Measurements from ENCODE around the gene ADARB1. TPM values are rescaled to one million over a fixed set of nuclear protein-coding genes. Genes with fewer than 3 reads are reported as not detected.

ADARB1 gene
- total and polyA plus RNA-seq, 4 donors = 54.7 to 224 (median 90.6) TPM

Other genes with a start within 250 kb of the ADARB1 start
- gene PTTG1IP, start 200.9 kb upstream of the ADARB1 start, total RNA-seq = 100 to 1,000 TPM; 268 to 271 TPM
- gene PTTG1IP, start 200.9 kb upstream of the ADARB1 start, polyA plus RNA-seq = 100 to 1,000 TPM; 103 to 191 TPM
- 100 to 1,000 TPM in 1 of 2 donors, 10 to 100 TPM in 1; 65.5 to 110 TPM for gene ITGB2, start 153.7 kb upstream of the ADARB1 start, total RNA-seq
- gene ITGB2, start 153.7 kb upstream of the ADARB1 start, polyA plus RNA-seq = 10 to 100 TPM in 1 of 2 donors, 1 to 10 TPM in 1; 6.7 to 48.5 TPM
- gene SLX9, start 134.6 kb upstream of the ADARB1 start, total RNA-seq = 10 to 100 TPM; 21.5 to 29.6 TPM
- gene SLX9, start 134.6 kb upstream of the ADARB1 start, polyA plus RNA-seq = 10 to 100 TPM; 17.3 to 19.2 TPM
- gene POFUT2, start 213.3 kb downstream of the ADARB1 start, total RNA-seq = 10 to 100 TPM; 35.8 to 52.2 TPM
- gene POFUT2, start 213.3 kb downstream of the ADARB1 start, polyA plus RNA-seq = 10 to 100 TPM; 12.6 to 49.1 TPM